Measurements from ENCODE around the gene DERL2.

GRCh38 chr17:5424909-5425308 is 61.1 kb downstream of the DERL2 start:
- TF ChIP-seq PKNOX1 (IDR thresholded peaks at IDR 0.05) (no peak), FOXA1 (IDR thresholded peaks at IDR 0.05) (no peak), FOXM1 (IDR thresholded peaks at IDR 0.05; ENCODE audit: borderline replicate concordance) (no peak), NFRKB (IDR thresholded peaks at IDR 0.05) (no peak), LEF1 (IDR thresholded peaks at IDR 0.05; ENCODE audit: borderline replicate concordance) (no peak), HDGF (IDR thresholded peaks at IDR 0.05; ENCODE audit: borderline replicate concordance) (no peak), SUZ12 (IDR thresholded peaks at IDR 0.05) (no peak), BHLHE40 (IDR thresholded peaks at IDR 0.05; ENCODE audit: borderline replicate concordance) (no peak), ZNF384 (IDR thresholded peaks at IDR 0.05) (no peak), SP1 (IDR thresholded peaks at IDR 0.05) (no peak)
